ENCODE data around the gene CEP41. TPM values are rescaled to one million over a fixed set of nuclear protein-coding genes. Genes with fewer than 3 reads are reported as not detected.
"Not testable (repeated sequence)": the region's sequence is repeated elsewhere in the genome, so short reads cannot be mapped to it uniquely, and the experiment has no call there.

CEP41 gene
- total and polyA plus RNA-seq, 4 donors = 2.3 to 3.5 (median 2.8) TPM

- TF ChIP-seq REST (IDR thresholded peaks at IDR 0.05) (no peak), TAF1 (conservative IDR thresholded peaks at IDR 0.05) (no peak)
These were observed 12.1 kb upstream of the CEP41 start (continued) for GRCh38 chr7:130452951-130453350.

GRCh38 chr7:130451344-130451743, 10.5 kb upstream of the CEP41 start:
- DNase-seq (ENCODE audit: low spot score); H3K4me3 ChIP-seq (ENCODE audit: low read depth in 1 of 3, low read length in 3 of 3); H3K9me3 ChIP-seq (ENCODE audit: control insufficient read depth in 4 of 4, low read length in 3 of 4); H3K4me1 ChIP-seq (ENCODE audit: control insufficient read depth in 4 of 4, insufficient read depth in 4 of 4, low read length in 3 of 4); H3K36me3 ChIP-seq (ENCODE audit: control insufficient read depth in 4 of 4, insufficient read depth in 3 of 4, low read depth in 1 of 4, low read length in 3 of 4); H3K27me3 ChIP-seq (ENCODE audit: control insufficient read depth in 4 of 4, insufficient read depth in 4 of 4, low read length in 3 of 4); H3K9ac ChIP-seq (ENCODE audit: low read depth in 1 of 2, low read length in 2 of 2); H3K27ac ChIP-seq (ENCODE audit: low read depth in 1 of 2, low read length in 2 of 2): not testable (repeated sequence)
- 92% methylated on average over 3 of the region's 3 CpGs for WGBS

- no peak overlapping the region for H3K9ac ChIP-seq (ENCODE audit: low read depth in 1 of 2, low read length in 2 of 2)
- H3K4me3 ChIP-seq (ENCODE audit: low read depth in 1 of 3, low read length in 3 of 3) = no peak overlapping the region
- DNase-seq (ENCODE audit: low spot score) = no peak
- peaks cover 0 to 2% (median 0%) of the 10 kb centered on the region in 4 donors for H3K27me3 ChIP-seq (ENCODE audit: control insufficient read depth in 4 of 4, insufficient read depth in 4 of 4, low read length in 3 of 4)
- H3K9me3 ChIP-seq (ENCODE audit: control insufficient read depth in 4 of 4, low read length in 3 of 4) = no peaks in the 10 kb centered on the region
- H3K36me3 ChIP-seq (ENCODE audit: control insufficient read depth in 4 of 4, insufficient read depth in 3 of 4, low read depth in 1 of 4, low read length in 3 of 4) = no peaks in the 10 kb centered on the region
- WGBS = 89% methylated on average over 3 of the region's 3 CpGs
- H3K27ac ChIP-seq (ENCODE audit: low read depth in 1 of 2, low read length in 2 of 2) = no peak overlapping the region
- H3K4me1 ChIP-seq (ENCODE audit: control insufficient read depth in 4 of 4, insufficient read depth in 4 of 4, low read length in 3 of 4) = peaks cover 0 to 7% (median 2%) of the 10 kb centered on the region in 4 donors
- TF ChIP-seq NR2F2 (IDR thresholded peaks at IDR 0.05) = no peak
- TF ChIP-seq TAF1 (conservative IDR thresholded peaks at IDR 0.05) = no peak
- no peak for TF ChIP-seq ZBTB33 (IDR thresholded peaks at IDR 0.05)
- TF ChIP-seq FOXA2 (IDR thresholded peaks at IDR 0.05) = no peak
- TF ChIP-seq SP1 (IDR thresholded peaks at IDR 0.05) = no peak
- TF ChIP-seq ATF3 (IDR thresholded peaks at IDR 0.05) = no peak
- TF ChIP-seq EGR1 (IDR thresholded peaks at IDR 0.05; ENCODE audit: low read depth in 2 of 2) = no peak
- no peak for TF ChIP-seq YY1 (IDR thresholded peaks at IDR 0.05)
- TF ChIP-seq RXRA (IDR thresholded peaks at IDR 0.05) = no peak
- TF ChIP-seq HNF4A (conservative IDR thresholded peaks at IDR 0.05) = no peak
- TF ChIP-seq CTCF (IDR thresholded peaks at IDR 0.05; ENCODE audit: low read depth, low read length, missing input control) = no peak
- TF ChIP-seq GABPA (IDR thresholded peaks at IDR 0.05 in 1 of 2, conservative IDR thresholded peaks at IDR 0.05 in 1 of 2) = no peak
- TF ChIP-seq MAX (IDR thresholded peaks at IDR 0.05) = no peak
- no peak for TF ChIP-seq FOXA1 (IDR thresholded peaks at IDR 0.05)
- TF ChIP-seq HNF4G (IDR thresholded peaks at IDR 0.05) = no peak
- no peak for TF ChIP-seq JUND (IDR thresholded peaks at IDR 0.05)
These were observed 5.4 kb upstream of the CEP41 start for GRCh38 chr7:130446259-130446658.
